Stimulated activated CD4-positive, alpha-beta T cell treated with anti-CD3 and anti-CD28 coated beads, Interleukin-1b, Interleukin-23, amount 100 ng/mL, for 1 hour (primary cell): Measurements from ENCODE around the gene ZNF292.
"Not testable (repeated sequence)": the region's sequence is repeated elsewhere in the genome, so short reads cannot be mapped to it uniquely, and the experiment has no call there.

Experiments used
- DNase-seq, 2 donors: peaks; one replicate each; pipeline ENCODE4 v3.0.0-alpha.2; 2020; ENCODE audit warnings: low read depth in 2 of 2

ZNF292 gene

GRCh38 chr6:87274660-87275274 is 119.4 kb downstream of the ZNF292 start:
- DNase-seq: no peak

GRCh38 chr6:87276624-87277023 is 121.3 kb downstream of the ZNF292 start:
- no peak for DNase-seq

DNA sequence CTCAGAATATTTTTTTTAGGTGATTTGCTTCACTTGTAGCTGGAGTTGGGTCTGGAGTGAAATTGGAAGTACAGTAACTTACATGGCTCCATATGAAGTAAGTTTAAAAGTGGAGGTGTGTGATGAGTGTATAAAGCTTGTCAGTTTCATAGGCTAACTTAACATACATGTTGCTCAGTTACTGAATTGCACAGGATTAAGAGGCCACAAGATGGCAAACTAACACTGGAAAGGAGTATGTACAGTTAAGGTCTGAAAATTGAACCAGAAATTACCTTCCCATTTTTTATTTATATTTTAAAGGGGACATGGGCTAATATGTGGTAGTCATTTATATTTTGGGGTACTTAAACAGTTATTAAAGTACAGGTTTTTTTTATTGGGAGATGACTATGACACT is 121.8 kb downstream of the ZNF292 start:
- no peak for DNase-seq

DNA sequence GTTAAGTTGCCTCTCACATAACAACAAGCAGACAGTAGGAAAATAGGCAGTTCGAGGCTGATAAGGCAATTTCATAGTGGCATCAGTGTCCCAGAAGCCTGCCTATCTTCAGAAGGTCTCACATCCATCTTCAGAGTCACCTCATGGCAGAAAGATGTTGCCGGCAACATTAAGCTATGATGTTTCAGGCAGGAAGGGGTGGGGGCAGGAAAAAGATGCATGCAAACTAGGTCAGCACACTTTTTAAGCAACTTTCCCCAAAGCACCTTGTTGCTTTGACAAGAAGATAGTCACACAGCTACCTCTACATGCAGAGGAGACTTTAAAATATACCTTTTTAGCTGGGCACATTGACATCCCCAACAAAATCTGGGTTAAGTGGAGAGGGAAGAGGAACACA is 123.8 kb downstream of the ZNF292 start:
- DNase-seq: no peak

GRCh38 chr6:87281426-87281825 is 126.1 kb downstream of the ZNF292 start:
- no peak for DNase-seq

DNA sequence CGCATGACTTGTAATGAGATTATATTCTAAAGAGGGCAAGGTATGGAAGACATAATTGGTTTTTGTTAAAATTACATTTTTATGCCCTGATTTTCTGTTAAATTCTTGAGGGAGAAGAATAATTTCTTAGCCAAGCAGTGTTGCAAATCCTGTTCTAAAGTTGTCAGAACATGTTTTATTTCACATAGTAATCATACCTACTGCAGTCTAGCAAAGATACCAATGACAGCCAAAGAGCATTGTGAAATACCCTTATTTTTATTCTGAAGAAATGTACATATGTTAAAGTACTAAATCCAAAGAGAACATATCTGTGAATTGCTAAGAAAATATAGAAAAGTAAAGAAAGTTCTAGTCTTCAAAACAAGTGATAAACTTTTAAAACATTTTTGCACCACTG is 127.4 kb downstream of the ZNF292 start:
- DNase-seq: no peak

GRCh38 chr6:87283461-87283860 is 128.1 kb downstream of the ZNF292 start:
- no peak for DNase-seq

- DNase-seq: no peak
These were observed 131.9 kb downstream of the ZNF292 start for GRCh38 chr6:87287251-87287650.

DNA sequence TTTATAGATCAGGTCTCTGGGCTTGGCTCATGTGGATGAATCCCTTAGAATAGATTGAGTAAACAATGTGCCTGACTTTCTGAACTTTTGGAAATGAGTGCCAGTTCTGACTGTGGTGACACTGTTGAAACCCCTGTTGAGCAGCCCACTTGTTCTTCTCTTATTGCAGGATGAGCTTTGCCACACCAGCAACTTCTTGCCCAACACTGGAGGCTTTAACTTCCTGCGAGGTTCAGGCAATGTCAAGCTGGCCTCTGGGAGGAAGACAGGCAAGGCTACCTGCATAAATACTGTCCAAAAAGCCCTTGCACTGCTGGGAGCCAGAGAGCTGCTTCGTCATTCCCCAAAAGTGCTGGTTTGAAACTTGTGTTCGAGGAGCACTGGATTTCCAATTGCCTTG is 134.2 kb downstream of the ZNF292 start:
- DNase-seq: no peak

GRCh38 chr6:87291883-87292282 is 136.5 kb downstream of the ZNF292 start:
- DNase-seq: no peak

GRCh38 chr6:87293526-87293925 is 138.2 kb downstream of the ZNF292 start:
- DNase-seq: no peak

DNA sequence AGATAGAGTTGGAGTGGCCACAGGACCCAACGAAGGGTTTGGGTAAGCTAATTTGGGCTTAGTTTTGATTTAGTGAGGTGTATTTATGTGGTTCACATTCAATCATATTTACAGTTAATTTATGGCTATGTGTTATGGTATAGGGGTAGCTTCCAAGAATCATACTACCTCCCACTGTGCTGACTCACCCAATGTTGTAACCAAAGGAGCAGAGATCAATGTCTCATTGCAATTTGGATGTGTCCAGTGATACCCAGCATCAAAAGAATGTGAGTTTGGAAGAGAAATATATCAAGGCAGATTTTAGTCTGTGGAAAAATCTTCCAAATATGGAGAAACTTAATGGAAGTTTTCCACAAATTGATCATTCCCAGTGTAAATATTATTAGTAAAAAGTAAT is 141.8 kb downstream of the ZNF292 start:
- DNase-seq: no peak

DNA sequence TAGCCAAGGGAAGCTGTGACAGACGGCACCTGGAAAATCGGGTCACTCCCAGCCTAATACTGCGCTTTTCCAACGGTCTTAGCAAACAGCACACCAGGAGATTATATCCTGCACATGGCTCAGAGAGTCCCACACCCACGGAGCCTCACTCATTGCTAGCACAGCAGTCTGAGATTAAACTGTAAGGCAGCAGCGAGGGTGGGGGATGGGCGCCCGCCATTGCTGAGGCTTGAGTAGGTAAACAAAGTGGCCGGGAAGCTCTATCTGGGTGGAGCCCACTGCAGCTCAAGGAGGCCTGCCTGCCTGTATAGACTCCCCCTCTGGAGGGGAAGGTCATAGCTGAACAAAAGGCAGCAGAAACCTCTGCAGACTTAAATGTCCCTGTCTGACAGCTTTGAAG is 145.9 kb downstream of the ZNF292 start:
- DNase-seq: not testable (repeated sequence)

DNA sequence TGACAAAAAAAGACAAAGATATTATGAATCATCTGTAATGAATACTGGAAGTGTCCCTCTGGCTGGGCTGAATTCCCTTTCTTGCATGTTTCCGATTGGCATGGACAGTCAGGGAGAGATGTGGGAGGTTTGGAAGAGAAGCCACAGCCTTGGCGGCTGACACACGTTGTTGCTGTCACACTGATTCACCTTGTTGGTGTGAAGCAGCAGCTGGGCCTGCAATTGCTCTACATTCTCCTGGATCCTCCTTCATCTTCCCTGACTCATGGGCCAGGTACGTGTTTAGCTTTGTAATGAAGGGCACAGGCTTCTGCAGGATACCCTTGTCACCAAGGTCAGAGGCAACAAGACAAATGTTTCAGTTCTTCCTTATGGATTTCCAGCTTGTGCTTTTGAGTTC is 153.6 kb downstream of the ZNF292 start:
- no peak for DNase-seq

GRCh38 chr6:87312860-87313259 is 157.5 kb downstream of the ZNF292 start:
- DNase-seq: no peak
